Measurements from ENCODE around the gene TOMM7. TPM values are rescaled to one million over a fixed set of nuclear protein-coding genes. Genes with fewer than 3 reads are reported as not detected.
A peak's percentile ranks its signal among the peaks of the same experiment; 100 is the strongest.

The TOMM7 gene
- total RNA-seq = 256 and 292 TPM in 2 replicates
- long read RNA-seq, transcript TOMM7-201 (3 exons, 778 nt) = major isoform, 38 of 39 reads
- long read RNA-seq, partial matches to known transcripts = 0 of 39 reads
- long read RNA-seq, other reads (novel, unspliced or antisense) = 0 of 39 reads

- DNase-seq (ENCODE audit: extremely low spot score, unreplicated experiment) = peak; percentile 96
- Mint-ChIP-seq H3K9me3 (ENCODE audit: unreplicated experiment) (no peaks in the 10 kb centered on the region), H3K27ac (ENCODE audit: unreplicated experiment) (peak within 1 kb of the TSS; percentile 99), H3K4me1 (ENCODE audit: unreplicated experiment) (peaks cover 29% of the 10 kb centered on the region), H3K27me3 (ENCODE audit: unreplicated experiment) (peaks cover 12% of the 10 kb centered on the region), H3K4me3 (ENCODE audit: unreplicated experiment) (peak within 1 kb of the TSS; percentile 98), H3K36me3 (ENCODE audit: unreplicated experiment) (peaks cover 4% of the 10 kb centered on the region)
- TF ChIP-seq CTCF (IDR thresholded peaks at IDR 0.05) = peak; percentile 43
These were observed at the start of gene TOMM7 for GRCh38 chr7:22822486-22823141. TSS of gene TOMM7 (minus strand) at chr7:22822849. CDS start at chr7:22822779, 70 bp downstream.

DNA sequence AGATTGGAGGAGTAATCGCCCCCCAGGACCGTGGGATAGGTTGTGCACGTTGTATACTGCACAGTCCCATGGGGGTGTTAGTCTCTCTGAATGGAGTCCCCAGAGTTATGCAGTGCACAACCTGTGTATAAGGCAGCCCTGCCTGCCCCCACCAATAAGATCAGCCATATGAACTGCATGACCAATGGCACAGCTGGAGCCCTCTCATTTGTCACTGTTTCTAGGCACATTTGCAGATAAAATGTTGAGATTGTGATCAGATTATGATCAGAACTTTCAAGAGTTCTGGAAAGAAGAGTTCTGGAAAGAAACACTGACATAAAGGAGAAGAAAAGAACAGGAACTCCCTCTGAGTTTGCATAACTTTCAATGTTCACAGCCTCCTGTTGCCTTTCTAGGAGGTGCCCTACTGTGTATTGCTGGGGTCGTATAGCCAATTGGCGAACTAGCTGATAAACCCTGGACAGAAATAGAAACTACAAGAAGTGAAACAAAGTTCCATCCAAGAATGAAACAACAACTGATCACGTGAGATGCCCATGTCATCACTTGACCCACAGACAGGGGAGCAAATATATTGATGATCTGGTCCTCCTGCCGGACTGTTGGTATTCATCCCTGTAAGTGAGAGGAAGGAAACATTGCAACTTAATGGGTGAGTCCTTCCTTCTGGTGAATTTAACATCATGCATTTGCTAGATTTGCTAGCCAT lies 49.6 kb upstream of the TOMM7 start:
- Mint-ChIP-seq H3K27me3 (ENCODE audit: unreplicated experiment) (no peaks in the 10 kb centered on the region), H3K36me3 (ENCODE audit: unreplicated experiment) (no peaks in the 10 kb centered on the region), H3K4me1 (ENCODE audit: unreplicated experiment) (no peaks in the 10 kb centered on the region), H3K4me3 (ENCODE audit: unreplicated experiment) (no peak overlapping the region), H3K9me3 (ENCODE audit: unreplicated experiment) (no peaks in the 10 kb centered on the region), H3K27ac (ENCODE audit: unreplicated experiment) (no peak overlapping the region)
- no peak for DNase-seq (ENCODE audit: extremely low spot score, unreplicated experiment)
- TF ChIP-seq CTCF (IDR thresholded peaks at IDR 0.05) = no peak

- DNase-seq (ENCODE audit: extremely low spot score, unreplicated experiment) = no peak
These were observed 49.0 kb upstream of the TOMM7 start for GRCh38 chr7:22871661-22872060.

DNA sequence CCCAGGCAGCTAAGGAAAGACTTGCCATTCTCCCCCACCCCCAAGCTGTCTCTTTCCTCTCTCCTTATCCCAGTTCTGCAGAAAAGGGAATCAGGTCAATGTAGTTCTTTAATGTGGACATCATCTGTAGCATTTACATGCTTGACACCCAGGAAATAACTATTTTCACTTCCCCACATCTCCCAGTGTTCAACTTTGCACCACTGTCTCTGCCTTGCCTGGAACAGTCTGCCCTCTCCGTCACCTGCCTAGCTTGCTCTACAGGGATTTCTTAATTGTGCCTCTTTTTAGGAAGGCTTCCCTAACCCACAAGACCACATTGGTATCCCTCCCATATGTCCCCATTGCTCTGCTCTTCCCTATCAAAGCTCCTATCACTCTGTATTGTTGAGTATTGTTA lies 45.9 kb upstream of the TOMM7 start:
- H3K4me1 Mint-ChIP-seq (ENCODE audit: unreplicated experiment) = no peaks in the 10 kb centered on the region
- no peak for TF ChIP-seq CTCF (IDR thresholded peaks at IDR 0.05)
- H3K27ac Mint-ChIP-seq (ENCODE audit: unreplicated experiment) = no peak overlapping the region
- H3K27me3 Mint-ChIP-seq (ENCODE audit: unreplicated experiment) = no peaks in the 10 kb centered on the region
- no peak overlapping the region for H3K4me3 Mint-ChIP-seq (ENCODE audit: unreplicated experiment)
- no peaks in the 10 kb centered on the region for H3K36me3 Mint-ChIP-seq (ENCODE audit: unreplicated experiment)
- no peaks in the 10 kb centered on the region for H3K9me3 Mint-ChIP-seq (ENCODE audit: unreplicated experiment)
- DNase-seq (ENCODE audit: extremely low spot score, unreplicated experiment) = no peak

More at GRCh38 chr7:22871661-22872060, 49.0 kb upstream of the TOMM7 start:
- no peak overlapping the region for H3K27ac Mint-ChIP-seq (ENCODE audit: unreplicated experiment)
- no peaks in the 10 kb centered on the region for H3K27me3 Mint-ChIP-seq (ENCODE audit: unreplicated experiment)
- no peaks in the 10 kb centered on the region for H3K4me1 Mint-ChIP-seq (ENCODE audit: unreplicated experiment)
- no peak overlapping the region for H3K4me3 Mint-ChIP-seq (ENCODE audit: unreplicated experiment)
- TF ChIP-seq CTCF (IDR thresholded peaks at IDR 0.05) = no peak
- no peaks in the 10 kb centered on the region for H3K9me3 Mint-ChIP-seq (ENCODE audit: unreplicated experiment)
- no peaks in the 10 kb centered on the region for H3K36me3 Mint-ChIP-seq (ENCODE audit: unreplicated experiment)

GRCh38 chr7:22867589-22867988 lies 44.9 kb upstream of the TOMM7 start:
- DNase-seq (ENCODE audit: extremely low spot score, unreplicated experiment) = no peak
- H3K4me1 Mint-ChIP-seq (ENCODE audit: unreplicated experiment) = no peaks in the 10 kb centered on the region

More at GRCh38 chr7:22867589-22867988, 44.9 kb upstream of the TOMM7 start:
- H3K27ac Mint-ChIP-seq (ENCODE audit: unreplicated experiment) = no peak overlapping the region
- no peaks in the 10 kb centered on the region for H3K27me3 Mint-ChIP-seq (ENCODE audit: unreplicated experiment)
- H3K9me3 Mint-ChIP-seq (ENCODE audit: unreplicated experiment) = no peaks in the 10 kb centered on the region
- no peaks in the 10 kb centered on the region for H3K36me3 Mint-ChIP-seq (ENCODE audit: unreplicated experiment)
- no peak overlapping the region for H3K4me3 Mint-ChIP-seq (ENCODE audit: unreplicated experiment)
- no peak for TF ChIP-seq CTCF (IDR thresholded peaks at IDR 0.05)

All from osteocyte (in vitro differentiated cells).